OCI-LY7 (cell line): ENCODE data around the gene ABCA7. TPM values are rescaled to one million over a fixed set of nuclear protein-coding genes. Genes with fewer than 3 reads are reported as not detected.

ENCODE experiments used
- BruUV-seq: library from RNA; stranded (reverse); fragments of 400-500 nt; replicated peaks from 2 replicates; lab custom pipeline; 2021; lab: Mats Ljungman, UMichigan
- CTCF ChIA-PET: fragments of 300-600 bp; sonication (Branson Sonifier 250); formaldehyde crosslinking; loops from one replicate; lab custom pipeline; 2022; ENCODE audit warnings: antibody characterized with exemption; ENCODE audit not compliant: unreplicated experiment; lab: Charles Lee
- POLR2A ChIA-PET: fragments of 300-600 bp; sonication (Branson Sonifier 250); formaldehyde crosslinking; loops from one replicate; lab custom pipeline; 2022; ENCODE audit warnings: antibody characterized with exemption; lab: Charles Lee
- DNase-seq: peaks from one replicate; pipeline ENCODE4 v3.0.0-alpha.2; 2015; ENCODE audit warnings: low spot score
- H2AFZ ChIP-seq: fragments of 200-600 bp; sonication (generic), shearing (Covaris generic); 2 replicates; pipeline ENCODE4 v1.6.1; 2014; ENCODE audit warnings: mild to moderate bottlenecking, antibody characterized with exemption, low read length, moderate library complexity
- H3K27ac ChIP-seq: fragments of 200-600 bp; sonication (generic); 2 replicates; pipeline ENCODE4 v1.5.1; 2014; ENCODE audit warnings: mixed run types, low read depth, mild to moderate bottlenecking, moderate library complexity, low read length, inconsistent platforms; ENCODE audit not compliant: poor library complexity, severe bottlenecking
- H3K36me3 ChIP-seq: fragments of 200-600 bp; sonication (generic); 2 replicates; pipeline ENCODE4 v1.6.1; 2014; ENCODE audit warnings: mild to moderate bottlenecking, antibody characterized with exemption, low read length, moderate library complexity, mixed read lengths; ENCODE audit not compliant: insufficient read depth
- H3K4me1 ChIP-seq: fragments of 200-600 bp; sonication (generic); 2 replicates; pipeline ENCODE4 v1.5.1; 2014; ENCODE audit warnings: mild to moderate bottlenecking, low read length; ENCODE audit not compliant: insufficient read depth, poor library complexity, severe bottlenecking
- H3K4me2 ChIP-seq: fragments of 200-600 bp; sonication (generic); 2 replicates; pipeline ENCODE4 v1.6.1; 2014; ENCODE audit warnings: mild to moderate bottlenecking, low read length
- H3K4me3 ChIP-seq: fragments of 200-600 bp; sonication (generic); 2 replicates; pipeline ENCODE4 v1.5.1; 2014; ENCODE audit warnings: mild to moderate bottlenecking, low read depth, low read length; ENCODE audit not compliant: poor library complexity, severe bottlenecking
- H3K79me2 ChIP-seq: fragments of 200-600 bp; sonication (generic); 2 replicates; pipeline ENCODE4 v1.6.1; 2016; ENCODE audit warnings: low read depth, mild to moderate bottlenecking, low read length, moderate library complexity, mixed read lengths; ENCODE audit not compliant: insufficient read depth
- H3K9me2 ChIP-seq: fragments of 200-600 bp; sonication (generic); 2 replicates; pipeline ENCODE4 v1.6.1; 2016; ENCODE audit warnings: mild to moderate bottlenecking, low read length, mixed read lengths; ENCODE audit not compliant: insufficient read depth
- H3K9me3 ChIP-seq: fragments of 200-600 bp; sonication (generic); 2 replicates; pipeline ENCODE4 v1.6.1; 2014; ENCODE audit warnings: mild to moderate bottlenecking, mixed run types, low read length, mixed read lengths
- H4K20me1 ChIP-seq: fragments of 200-600 bp; sonication (generic); 2 replicates; pipeline ENCODE4 v1.6.1; 2014; ENCODE audit warnings: mild to moderate bottlenecking, antibody characterized with exemption, low read length, moderate library complexity, mixed read lengths; ENCODE audit not compliant: insufficient read depth
- CTCF ChIP-seq: fragments of 200-600 bp; sonication (generic); conservative IDR thresholded peaks from 2 replicates; pipeline ENCODE4 v1.5.1; 2014; ENCODE audit warnings: mild to moderate bottlenecking, antibody characterized with exemption, low read length, moderate library complexity, mixed read lengths
- EZH2phosphoT487 ChIP-seq: fragments of 200-600 bp; sonication (generic); IDR thresholded peaks from 2 replicates; pipeline ENCODE4 v1.6.1; 2018; ENCODE audit warnings: low read depth, borderline replicate concordance, mild to moderate bottlenecking, mixed run types, antibody characterized with exemption, low read length, moderate library complexity, mixed read lengths
- intact Hi-C: fragments of 100-400 bp; cut with micrococcal nuclease; formaldehyde crosslinking; loops from one replicate; pipeline ENCODE4 v1.10.0; 2022; ENCODE audit not compliant: unreplicated experiment
- total RNA-seq, 2 experiments: library from RNA; depleted of rRNA in 1 of 2; stranded (reverse); fragments of >200 nt in 1 of 2; shearing (Covaris generic) in 1 of 2; gene quantifications; 2 replicates each; pipeline ENCODE4 v1.2.3, GENCODE V29; 2014 to 2022

Gene ABCA7
- total RNA-seq, 2 experiments from 2014 or later = 43.3 to 66.6 TPM

- Histone ChIP-seq H4K20me1 (no peaks in the 10 kb centered on the region), H3K4me3 (no peak overlapping the region), H3K4me2 (no peak overlapping the region), H3K27ac (no peak overlapping the region), H3K79me2 (no peaks in the 10 kb centered on the region), H2AFZ (no peak overlapping the region), H3K9me3 (no peaks in the 10 kb centered on the region), H3K4me1 (peaks cover 35% of the 10 kb centered on the region), H3K36me3 (peaks cover 87% of the 10 kb centered on the region), H3K9me2 (no peaks in the 10 kb centered on the region)
- TF ChIP-seq CTCF = no peak
- TF ChIP-seq EZH2phosphoT487 = no peak
- DNase-seq = no peak
- TSS peak; percentile 84 for BruUV-seq
- intact Hi-C loops = no loop called here
- CTCF ChIA-PET = no interaction called here
- POLR2A ChIA-PET = no interaction called here
These were observed 46.0 kb downstream of the ABCA7 start for GRCh38 chr19:1085676-1086442.

GRCh38 chr19:1086613-1087012 lies 46.7 kb downstream of the ABCA7 start:
- peaks cover 35% of the 10 kb centered on the region for H3K4me1 ChIP-seq

More at GRCh38 chr19:1086613-1087012, 46.7 kb downstream of the ABCA7 start:
- TF ChIP-seq CTCF = no peak
- TF ChIP-seq EZH2phosphoT487 = no peak
- ChIA-PET CTCF (no interaction called here), POLR2A (no interaction called here)
- no peak for DNase-seq
- H3K36me3 ChIP-seq = peaks cover 87% of the 10 kb centered on the region
- H3K27ac ChIP-seq = no peak overlapping the region
- no peak overlapping the region for H3K4me3 ChIP-seq
- BruUV-seq = no TSS peak
- H3K9me2 ChIP-seq = no peaks in the 10 kb centered on the region
- H3K79me2 ChIP-seq = no peaks in the 10 kb centered on the region
- H4K20me1 ChIP-seq = no peaks in the 10 kb centered on the region
- H3K4me2 ChIP-seq = no peak overlapping the region
- H3K9me3 ChIP-seq = no peaks in the 10 kb centered on the region
- no peak overlapping the region for H2AFZ ChIP-seq
- intact Hi-C loops = no loop called here
